GM18520 (cell line): ENCODE data around the gene KCNJ10.
"Not testable (repeated sequence)": the region's sequence is repeated elsewhere in the genome, so short reads cannot be mapped to it uniquely, and the experiment has no call there.

Experiments
- ATAC-seq: cut with Tn5 transposase; IDR thresholded peaks from one replicate; pipeline ENCODE4 v1.9.1; 2021; ENCODE audit not compliant: unreplicated experiment

The KCNJ10 gene

DNA sequence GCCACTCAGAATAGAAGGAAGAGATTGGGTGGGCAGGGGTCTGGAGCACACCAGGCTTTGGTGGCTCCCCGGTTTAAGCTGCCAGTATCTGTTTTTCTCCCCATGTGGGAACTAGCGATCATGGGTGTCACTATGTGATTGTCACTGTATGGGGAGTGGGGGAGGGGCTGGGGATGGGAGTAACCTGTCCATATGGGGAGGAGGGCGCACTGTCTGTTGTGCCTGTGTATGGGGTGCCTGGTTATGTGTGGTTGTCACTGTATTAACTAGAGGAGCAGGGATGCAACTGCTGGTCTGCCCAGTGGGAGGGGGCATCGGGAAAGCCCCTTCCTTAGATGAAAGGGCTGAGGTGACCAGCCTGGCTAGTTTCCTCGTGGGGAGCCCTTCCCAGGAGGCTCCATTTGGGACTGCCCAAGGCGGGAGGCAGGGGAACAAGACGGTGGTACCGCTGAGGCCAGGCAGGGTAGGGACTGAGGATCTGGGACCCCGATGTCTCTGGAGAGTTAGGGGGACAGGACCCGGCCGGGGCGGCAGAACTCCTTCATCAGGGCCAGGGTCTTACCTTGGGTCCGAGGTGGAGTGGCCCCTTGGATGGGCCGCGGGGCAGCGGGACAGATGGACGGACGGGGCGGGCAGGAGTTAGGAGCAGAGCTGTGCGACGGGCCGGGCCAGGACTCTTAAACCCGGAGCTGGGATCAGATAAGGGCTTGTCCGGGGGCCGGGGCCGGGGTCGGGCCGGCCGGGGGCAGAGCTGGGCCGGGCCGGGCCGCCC, at the start of gene KCNJ10:
Gene KCNJ10 (minus strand): TSS at position 701 of the 772 bp plus-strand sequence. CDS start 27,628 bp downstream, outside the sequence.
- no peak for ATAC-seq

DNA sequence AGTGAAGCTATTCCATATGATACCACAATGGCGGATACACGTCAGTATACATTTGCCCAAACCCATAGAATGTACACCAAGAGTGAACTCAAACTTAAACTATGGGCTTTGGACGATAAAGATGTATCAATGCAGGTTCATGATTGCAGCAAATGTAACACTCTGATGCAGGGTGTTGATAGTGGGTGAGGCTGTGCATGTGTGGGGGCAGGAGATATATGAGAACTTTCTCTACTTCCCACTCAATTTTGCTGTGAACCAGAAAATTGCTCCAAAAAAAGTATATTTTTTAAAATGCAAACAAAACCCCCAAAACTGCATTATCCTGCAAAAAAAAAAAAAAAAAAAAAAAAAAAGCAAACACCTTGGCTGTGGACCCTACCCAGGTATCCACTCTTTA, 49.0 kb upstream of the KCNJ10 start:
- no peak for ATAC-seq

DNA sequence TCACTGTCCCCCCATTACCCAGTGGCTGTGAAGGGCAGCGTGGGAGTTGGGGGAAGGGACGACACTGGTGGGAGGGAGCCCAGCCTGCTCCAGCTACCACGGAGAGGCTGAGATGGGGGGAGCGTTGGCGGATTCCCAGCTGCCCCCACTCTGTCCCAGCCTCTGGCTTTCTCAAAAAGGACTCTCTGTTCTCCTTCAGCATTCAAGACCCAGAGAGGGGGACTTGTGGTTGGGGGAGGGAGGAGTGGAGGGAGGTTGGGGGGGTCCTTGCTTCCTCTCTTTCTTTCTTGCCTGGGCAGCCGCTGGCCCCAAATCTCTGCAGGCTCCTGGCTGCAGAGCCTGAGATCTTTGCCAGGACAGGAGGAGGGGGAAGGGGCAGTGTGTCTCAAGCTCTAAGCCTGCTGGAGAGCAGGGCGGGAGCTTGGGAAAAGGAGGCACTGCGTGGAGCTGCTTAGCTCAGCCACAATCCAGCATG, 47.8 kb upstream of the KCNJ10 start:
- no peak for ATAC-seq

DNA sequence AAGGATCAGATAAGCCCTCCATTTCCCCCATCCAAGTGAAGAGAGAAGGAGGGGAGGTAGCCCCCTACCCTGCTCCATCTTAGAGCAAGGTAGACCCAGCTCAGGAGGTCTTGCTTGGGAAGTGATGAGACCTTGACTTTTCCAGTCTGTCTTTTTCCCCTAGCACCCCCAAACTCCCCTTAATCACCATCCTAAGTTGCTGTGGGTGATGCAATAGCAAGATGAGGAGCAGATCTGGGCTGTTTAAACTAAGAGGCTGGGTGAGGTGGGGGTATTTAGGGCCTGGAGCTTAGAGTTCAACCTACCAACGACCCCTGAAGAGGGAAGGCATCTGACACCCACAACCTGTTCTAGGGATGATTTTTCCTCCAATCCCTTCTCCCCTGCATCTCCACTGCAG, 47.3 kb upstream of the KCNJ10 start:
- no peak for ATAC-seq

DNA sequence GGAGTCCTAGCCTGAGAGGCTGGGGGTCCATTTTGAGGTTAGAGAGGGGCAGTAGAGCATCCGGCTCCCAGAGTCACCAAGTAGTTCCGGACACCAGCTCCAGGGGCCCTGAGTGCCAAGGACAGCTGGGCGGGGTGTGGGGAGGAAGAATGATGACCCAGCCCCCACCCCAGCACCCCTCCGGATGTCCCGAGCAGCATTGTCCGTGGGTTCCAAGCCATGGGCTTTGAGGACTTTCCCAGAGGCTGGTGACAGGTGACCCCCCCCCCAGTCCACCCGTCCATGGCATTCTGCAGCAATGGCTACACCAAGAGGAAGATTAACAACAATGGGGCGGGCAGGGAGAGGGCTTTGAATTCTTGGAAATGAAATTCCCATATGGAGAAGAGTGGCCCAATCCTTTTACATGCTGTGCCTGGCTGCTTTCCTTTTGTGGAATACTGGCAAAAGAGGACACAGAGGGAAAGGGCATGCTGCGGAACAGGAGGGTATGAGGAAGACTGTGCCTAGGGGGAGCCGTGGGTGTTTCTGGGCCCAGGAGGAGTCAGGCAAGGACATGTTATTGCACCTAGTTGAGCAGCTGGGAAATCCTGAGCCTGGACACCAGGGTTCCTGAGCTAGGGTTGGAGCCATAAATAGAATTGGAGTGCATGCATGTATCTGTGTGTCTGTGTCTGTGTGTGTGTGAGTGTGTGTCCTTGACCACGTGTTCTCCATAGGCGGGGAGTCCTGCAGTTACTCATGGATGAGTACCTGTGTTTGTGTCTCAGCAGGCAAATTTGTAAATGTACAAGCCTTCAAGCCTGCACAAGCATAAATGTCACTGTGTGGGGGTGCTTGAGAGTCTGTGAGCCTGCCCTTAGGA, 46.6 kb upstream of the KCNJ10 start:
- ATAC-seq = no peak

DNA sequence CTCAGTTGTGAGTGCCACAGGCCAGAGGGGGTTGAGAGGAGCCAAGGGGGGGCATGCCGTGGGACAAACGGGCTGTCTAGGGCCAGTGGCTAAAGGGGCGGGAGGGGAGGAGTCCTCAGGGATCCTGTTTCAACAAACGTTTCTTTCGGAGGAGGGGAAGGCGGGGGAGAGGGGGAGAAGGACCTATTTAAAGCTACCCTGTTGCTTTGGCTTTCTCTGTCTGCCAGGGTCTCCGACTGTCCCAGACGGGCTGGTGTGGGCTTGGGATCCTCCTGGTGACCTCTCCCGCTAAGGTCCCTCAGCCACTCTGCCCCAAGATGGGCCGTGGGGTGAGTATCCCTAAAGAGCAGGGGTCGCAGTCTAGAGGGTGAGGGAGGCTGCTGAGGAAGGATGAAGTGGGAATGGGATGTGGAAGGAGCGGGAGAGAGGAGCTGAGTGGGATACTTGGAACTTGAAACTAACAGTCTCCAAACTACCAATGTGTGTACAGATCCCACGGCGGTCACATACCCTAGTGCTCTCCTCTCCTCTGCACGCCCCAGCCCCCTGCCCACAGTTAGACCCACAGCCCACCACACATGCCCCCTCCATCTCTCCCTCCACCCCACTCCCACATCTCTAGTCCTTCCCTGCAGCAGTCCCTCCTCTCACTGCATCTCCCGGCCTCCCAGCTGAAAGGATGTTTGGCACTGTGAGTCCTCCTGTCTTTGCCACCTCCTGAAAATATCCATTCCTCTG, 45.8 kb upstream of the KCNJ10 start, which contains the start of gene ATP1A2:
Gene ATP1A2 (plus strand): TSS at position 215 of the 738 bp plus-strand sequence. CDS start 103 bp downstream, at position 318.
- no peak for ATAC-seq

DNA sequence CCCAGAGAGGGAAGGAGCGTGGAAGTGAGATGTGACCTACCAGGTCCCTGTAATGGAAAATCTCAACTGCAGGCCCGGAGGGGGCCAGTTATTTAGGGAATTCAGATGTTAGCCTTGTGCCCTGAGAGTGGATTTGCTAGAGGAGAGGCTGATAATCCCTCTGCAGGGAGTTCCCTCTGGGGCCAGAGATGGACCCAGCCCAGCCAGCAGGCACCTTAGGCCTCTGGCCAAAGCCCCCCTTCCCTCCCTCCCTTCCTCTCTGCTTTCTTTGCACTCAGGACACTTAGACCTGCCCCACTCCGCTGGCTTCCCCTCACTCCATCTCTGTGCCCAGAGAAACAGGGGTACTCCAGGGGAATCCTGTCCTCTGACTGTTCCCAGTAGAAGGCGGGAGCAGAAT, 44.1 kb upstream of the KCNJ10 start:
- no peak for ATAC-seq

DNA sequence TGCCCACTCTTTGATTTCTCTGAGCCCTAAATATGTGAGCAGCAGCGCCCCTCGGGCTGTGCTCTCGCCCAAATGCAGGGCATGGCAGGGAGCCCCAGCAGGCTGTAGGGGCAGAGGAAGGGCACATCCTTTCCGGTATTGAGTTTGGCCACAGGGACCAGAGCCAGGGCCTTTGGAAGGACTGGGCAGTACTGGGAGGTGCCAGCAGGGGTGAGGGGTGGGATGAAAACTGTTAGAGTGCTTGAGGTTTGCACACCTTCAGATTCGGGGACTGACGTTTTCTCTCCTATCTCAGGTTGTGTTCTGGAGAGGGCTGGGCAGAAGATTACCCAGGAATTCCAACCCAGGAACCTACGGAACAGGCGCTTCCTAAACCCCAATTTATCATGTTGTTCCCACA, 43.4 kb upstream of the KCNJ10 start:
- no peak for ATAC-seq

DNA sequence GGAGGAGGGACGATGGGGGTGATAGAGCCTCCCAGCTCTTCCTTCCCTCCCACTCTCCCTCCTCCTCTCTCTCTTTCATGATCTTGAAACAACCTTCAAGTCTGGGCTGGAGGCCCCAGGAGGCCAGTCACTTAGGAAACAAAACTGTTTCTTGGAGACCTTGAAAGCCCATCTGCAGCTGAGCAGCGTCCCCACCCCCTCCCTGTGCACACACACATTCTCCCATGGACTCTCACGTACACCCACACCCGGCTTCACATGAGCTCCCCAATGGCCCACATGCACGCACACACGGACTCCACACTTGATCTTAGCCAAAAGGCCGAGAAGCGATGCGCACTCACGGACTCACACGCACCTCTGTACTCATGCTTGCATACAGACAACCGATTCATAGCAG, 42.4 kb upstream of the KCNJ10 start:
- no peak for ATAC-seq

DNA sequence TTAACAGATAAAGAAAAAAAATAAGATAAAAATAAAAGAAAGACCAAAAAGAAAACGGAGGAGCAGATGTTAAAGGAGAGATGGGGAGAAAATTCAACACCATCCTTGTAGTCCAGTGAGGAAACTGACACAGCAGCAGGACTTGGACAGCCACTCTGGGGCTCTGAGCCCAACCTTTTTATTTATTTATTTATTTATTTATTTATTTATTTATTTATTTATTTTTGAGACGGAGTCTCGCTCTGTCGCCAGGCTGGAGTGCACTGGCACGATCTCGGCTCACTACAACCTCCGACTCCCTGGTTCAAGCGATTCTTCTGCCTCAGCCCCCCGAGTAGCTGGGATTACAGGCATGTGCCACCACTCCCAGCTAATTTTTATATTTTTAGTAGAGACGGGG, 41.5 kb upstream of the KCNJ10 start:
- not testable (repeated sequence) for ATAC-seq

DNA sequence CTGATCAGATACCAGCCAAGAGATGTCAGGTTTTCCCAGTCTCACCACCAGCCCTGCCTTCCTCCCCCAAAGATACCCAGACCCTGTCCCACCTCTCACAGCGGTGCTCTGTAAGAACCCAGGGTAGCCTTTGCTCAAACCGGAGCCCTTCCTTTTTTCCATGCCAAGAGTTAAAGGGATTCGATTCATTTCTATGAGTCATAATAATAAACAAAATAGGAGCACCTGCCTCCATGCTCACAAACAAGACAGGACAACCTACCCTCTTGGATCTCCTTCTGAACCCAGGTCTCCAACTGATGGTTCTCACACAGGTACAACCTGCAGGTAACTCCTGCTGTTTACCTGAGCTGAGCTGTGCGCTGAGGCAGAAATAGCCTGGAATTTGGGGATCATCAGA, 39.7 kb upstream of the KCNJ10 start:
- ATAC-seq = no peak

DNA sequence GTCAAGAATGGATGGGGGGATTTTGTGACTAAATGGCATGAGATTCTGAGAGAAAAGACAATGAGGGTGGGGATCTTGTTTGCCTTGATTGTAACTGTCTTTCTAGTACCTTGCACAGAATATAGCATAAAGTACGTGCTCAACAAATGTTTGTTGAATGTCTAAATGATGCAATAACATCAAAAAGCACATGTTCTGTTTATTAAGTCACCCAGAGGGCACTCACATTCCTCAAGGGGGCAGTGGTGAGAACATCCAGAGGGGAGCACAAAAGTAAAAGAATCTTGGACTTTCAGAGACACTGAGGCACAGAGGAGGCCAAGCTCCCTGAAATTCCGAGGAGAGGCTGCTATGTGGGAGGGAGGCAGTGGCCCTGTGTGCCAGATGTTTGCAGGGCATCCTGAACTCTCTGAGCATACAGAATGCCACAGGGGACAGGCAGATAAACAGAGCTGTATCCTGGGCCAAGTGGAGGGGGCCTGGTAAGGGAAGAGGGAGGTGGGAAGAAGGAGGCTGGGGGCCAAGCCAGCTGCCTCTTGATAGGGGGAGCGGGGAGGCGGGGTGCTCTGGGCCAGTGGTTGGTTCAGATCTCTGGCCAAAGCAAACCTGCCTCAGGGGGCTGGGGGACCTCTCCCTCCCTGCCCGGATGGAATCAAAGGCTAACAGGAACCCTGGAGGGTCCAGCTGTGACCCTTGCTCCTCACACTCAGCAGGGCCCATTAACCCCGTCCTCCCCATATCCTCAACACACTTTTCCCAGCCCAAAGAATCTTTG, 39.1 kb upstream of the KCNJ10 start:
- no peak for ATAC-seq

DNA sequence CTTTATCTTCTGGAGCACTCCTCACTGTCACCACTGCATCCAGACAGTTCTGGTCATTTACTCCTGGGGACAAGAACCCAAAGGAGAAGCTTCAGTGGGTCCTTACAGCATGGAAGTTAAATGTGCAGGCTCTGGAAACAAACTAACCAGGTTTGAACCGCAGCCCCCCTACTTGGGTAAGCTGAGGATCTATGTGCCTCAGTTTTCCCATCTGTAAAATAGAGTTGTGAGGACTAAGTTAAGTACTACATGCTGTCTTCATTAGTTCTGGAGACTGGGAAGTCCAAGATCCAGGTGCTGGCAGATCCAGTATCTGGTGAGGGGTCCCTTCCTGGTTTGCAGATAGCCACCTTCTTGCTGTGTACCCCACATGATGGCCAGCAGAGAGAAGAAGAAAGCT, 37.6 kb upstream of the KCNJ10 start:
- ATAC-seq = no peak

DNA sequence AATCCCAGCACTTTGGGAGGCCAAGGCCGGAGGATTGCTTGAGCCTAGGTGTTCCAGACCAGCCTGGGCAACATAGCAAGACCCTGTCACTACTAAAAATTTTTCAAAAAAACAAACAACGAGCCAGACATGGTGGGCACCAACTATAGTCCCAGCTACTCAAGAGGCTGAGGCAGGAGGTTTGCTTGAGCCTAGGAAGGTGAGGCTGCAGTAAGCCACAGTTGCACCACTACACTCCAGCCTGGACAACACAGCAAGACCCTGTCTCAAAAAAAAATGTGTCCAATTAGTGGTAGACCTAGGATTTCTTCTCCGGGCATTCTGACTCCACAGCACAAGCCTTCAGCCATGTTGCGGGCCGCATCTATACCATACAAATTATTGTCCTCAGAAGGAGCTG, 35.2 kb upstream of the KCNJ10 start:
- no peak for ATAC-seq

DNA sequence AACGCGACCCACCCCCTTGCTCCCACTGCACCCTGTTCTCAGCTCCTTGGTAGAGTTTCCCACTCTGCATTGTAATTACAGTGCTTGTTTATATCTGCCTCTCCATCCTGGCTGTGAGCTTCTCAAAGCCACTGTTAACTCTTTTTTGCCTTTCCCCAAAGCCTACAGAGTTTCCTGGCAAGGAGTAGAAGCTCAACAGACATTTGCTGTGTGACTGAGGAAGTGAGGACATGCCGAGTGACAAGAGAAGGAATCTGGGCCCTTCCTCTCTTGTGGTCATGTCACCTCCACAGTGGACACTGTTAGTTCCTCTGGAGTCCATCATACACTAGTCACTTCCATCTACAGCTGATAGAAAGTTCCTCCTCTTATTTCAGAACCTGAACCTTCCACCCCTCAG, 34.5 kb upstream of the KCNJ10 start:
- ATAC-seq = no peak

DNA sequence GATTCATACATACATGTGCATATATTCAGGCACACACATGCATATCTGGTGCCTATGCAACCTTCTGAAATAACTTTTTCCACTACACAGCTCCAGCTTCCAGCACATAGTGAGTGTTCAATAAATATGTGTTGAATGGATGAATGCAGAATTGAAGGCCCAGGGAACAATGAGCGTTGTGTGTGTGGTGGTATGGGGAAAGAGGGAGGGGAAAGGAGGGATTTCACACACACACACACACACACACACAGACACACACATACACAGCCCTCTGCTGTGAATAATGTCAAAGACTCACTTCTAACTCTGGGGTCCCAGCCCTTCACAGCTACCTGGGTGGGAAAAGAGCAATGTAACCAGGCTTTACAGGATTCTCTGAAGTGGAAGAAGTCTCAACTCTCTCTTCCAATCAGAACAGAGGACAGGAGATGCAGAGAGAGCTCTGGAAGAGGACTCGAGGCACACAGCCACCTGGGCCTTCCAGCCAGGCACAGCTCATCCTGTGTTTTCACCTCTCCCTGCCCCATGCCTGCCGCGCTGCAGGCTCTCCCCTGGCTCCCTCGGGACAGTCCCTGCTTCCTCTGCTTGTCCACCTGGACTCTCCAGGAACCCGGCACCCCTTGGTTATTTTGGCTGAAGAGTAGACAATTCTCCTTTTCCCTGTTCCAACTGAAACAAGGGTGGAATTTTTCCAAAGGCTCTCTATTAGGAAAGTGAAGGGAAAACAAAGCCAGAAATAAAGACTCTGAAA, 33.9 kb upstream of the KCNJ10 start:
- ATAC-seq = no peak

DNA sequence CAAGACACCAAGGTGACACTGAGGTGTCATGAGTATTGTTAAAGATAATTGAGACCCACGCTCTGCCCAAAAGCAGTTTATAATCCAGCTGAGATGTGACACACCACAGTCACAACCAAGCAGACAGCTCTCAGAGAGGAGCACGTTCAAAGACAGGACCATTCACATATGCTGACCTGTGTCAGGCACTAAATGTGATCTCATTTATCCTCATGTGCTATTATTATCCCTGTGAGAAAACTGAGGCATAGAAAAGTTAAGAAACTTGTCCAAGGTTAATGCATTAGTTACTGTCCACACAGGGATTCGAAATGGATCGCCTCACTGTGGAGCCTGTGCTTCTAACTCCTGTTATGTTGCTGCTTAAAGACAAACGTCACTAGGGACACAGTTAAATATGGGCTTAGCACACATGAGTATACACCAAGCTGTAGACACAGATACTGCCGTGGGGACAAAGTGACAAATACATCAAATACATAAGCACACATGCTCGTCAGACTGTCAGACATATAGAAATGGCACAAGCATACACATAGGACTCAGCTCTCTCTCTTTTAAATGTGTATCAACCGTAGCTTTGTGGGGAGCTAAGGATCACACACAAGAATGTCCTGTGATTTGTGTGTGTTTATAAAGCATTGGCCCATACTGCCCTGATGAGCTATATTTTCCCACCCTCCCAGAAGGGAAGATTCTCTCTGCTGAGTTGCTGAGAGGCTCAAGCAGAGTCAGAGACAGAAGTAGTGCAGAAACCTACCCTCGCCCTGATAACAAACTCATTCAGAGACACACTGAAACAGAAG, 32.0 kb upstream of the KCNJ10 start:
- no peak for ATAC-seq

DNA sequence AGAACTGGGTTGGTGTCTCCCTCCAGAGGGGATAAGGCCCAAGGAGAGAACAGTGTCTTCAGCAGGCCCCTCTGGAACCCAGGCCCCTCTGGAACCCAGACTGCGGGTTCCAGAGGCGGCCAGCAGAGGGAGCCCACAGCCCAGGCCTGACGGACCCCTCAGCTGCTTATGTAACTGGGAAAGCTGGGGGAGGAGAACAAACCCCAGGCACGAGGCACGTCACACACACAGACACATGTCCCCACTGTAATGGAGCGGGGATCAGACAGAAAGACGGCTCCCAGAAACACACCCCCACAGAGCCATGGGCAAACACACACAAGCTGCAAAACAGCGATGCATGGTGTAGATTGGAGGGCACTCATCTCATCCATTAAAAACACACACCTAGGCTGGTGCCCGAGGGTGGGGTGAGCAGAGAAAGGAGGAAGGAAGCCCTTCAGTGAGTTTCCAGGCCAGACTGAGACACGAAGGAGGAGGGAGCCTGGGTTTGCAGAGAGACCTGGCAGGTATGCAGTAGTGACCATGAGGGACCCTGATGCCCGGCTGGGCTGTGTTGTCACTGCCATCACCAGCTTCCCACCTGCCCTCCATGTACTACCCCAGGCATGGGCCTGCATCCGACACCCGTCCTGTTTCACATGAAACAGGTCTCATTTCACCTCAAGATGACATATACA, 31.2 kb upstream of the KCNJ10 start:
- no peak for ATAC-seq
